ENCODE results near the gene ACSL6.

ACSL6 gene

DNA sequence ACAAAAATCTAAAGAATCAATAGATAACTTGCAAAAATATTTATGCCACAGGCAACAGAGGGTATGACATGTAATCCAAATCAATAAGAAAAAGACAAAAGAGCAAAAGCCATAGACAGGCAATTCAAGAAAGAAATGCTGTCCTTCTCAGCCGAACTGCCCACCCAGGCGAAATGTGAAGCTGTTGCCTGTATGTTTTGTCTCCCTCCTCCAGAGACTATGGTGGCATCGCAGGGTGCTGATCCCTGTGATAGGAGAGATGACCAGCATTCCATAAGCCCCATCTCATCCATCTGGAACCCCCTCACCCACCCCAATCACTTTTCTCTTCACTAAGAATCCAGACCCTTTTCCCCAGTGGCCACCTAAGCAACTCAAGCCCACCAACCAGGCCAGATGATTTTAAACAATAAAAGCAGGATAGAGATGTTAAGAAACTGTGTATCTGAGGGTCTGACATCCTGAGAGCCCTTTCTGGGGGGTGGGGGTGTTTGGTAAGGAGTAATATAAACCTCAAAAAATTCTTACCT is 5.3 kb upstream of the ACSL6 start:
- DNase-seq (ENCODE audit: low spot score) = no peak

DNA sequence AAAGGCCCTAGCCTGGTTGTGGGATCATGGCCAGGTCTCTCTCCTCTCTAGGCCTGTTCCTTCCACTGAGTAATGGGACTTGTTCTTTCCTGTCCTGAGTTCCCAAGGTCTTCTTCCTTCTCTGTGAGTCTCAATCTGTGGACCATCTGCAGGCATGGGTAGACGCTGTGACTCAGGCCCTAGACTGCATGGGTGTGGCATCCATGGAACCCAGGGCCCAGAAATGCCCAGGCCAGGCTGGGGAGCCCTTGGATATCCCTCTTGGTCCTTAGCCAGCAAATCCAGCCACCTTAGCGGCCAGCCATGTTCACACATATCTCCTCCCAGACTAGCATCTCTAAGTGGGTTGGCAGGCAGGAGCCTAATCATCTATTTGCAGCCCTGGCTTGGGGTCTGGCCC is 2.3 kb upstream of the ACSL6 start:
- no peak for DNase-seq (ENCODE audit: low spot score)

DNA sequence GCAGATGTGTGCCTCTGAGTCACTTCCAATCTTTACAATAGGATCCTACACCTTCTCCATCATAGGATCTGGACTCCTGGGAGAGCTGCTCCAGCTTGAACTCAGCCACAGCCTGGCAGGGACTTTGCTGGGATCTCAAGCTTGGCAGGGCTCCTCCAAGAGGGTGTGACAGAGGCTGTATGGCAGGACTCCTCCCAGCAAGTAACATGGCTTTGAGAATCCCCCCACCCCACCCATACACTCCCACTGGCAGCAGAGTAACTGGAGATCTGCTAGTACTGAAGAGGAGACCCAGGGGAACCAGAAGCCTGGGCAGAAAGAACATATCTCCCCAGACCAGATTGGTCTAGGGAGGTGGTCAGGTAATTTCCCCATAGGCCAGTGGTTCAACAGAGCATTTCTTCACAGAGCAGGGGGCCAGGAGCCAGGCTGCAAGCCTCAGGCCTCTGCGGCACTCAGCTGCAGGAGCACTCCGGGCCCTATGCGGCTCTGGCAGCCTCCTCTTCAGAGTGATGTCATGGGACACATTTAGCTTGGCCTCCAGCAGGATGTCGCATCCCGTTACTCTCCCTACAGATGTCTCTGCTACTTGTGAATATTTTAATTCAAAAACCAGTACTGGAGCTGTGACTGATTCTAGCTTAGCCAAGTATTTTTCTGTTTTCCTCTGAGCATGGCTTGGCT is 1.7 kb upstream of the ACSL6 start:
- no peak for DNase-seq (ENCODE audit: low spot score)

DNA sequence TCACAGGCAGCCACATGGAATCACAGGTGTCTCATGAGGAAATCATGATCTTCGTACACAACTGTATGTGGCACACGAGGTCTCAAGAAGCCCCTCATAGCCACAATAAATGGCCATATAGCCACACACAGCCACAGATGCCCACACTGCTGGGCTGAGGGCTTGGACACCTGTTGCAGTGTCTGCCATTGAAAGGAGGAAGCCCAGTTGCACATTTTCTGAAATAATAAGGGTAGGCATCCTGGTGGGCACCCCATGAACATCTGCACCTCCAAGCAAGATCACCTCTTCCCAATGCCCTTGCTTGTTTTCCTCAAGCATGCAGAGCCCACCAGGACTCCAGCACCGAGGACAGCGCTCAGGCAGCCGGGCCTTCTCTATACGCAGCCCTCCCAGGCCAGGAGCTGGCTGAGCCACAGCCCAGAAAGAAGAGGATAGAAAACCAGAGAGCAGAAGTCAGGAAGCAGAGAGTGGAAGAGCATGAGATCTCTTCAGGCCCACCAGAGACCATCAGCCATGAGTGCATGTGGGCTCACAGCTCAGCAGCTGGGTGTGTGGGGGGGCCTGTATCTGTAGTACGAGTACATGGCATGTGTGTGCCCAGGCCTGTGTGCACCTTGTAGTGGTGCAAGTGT is 1.0 kb upstream of the ACSL6 start:
- DNase-seq (ENCODE audit: low spot score) = no peak

DNA sequence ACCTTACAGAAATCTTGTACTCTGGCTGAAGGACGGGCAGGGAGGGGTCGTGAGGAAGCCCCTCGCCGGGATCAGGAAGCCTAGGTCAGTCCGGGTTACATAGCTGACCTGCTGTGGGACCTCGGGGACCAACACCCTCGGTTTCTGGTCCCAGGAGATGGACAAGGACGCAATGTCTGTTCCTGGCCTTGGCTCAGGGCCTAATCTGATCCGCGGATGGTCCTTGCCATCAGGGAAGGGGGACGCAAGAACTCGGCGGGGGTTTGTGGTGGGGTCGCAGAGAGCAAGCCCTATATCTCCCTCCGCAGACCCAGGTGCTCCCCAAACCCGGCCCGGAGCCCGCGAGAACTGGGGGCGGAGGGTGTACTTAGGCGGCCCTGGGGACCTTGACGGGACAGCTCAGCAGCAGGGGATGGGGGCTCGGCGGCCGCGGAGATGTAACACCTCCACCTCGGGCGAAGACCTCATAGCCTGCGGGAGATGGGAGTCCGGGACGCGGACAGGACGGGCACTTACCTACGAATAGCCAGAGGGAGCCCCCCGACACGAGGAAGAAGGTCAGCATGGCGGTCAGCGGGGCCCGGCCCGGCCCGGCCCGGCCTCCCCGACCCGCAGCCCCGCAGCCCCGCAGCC is 353 bp downstream of the ACSL6 start:
- no peak for DNase-seq (ENCODE audit: low spot score)

DNA sequence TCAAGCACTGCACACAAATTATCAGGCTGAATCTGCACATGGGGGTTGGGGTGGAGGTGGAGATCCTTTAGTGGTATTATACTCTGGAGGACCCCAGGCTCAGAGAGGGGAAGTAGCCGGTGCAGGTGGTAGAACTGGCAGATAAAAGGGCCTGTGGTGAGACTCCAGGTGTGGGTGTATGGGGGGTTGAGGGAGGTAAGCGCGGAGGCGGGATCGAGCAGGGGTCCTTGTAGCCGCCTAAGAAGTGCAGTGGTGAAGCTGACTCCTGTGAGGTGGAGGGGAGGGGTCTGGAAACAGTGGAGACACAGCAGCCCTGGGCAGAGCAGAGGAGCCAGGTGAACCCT is 841 bp downstream of the ACSL6 start:
- no peak for DNase-seq (ENCODE audit: low spot score)

DNA sequence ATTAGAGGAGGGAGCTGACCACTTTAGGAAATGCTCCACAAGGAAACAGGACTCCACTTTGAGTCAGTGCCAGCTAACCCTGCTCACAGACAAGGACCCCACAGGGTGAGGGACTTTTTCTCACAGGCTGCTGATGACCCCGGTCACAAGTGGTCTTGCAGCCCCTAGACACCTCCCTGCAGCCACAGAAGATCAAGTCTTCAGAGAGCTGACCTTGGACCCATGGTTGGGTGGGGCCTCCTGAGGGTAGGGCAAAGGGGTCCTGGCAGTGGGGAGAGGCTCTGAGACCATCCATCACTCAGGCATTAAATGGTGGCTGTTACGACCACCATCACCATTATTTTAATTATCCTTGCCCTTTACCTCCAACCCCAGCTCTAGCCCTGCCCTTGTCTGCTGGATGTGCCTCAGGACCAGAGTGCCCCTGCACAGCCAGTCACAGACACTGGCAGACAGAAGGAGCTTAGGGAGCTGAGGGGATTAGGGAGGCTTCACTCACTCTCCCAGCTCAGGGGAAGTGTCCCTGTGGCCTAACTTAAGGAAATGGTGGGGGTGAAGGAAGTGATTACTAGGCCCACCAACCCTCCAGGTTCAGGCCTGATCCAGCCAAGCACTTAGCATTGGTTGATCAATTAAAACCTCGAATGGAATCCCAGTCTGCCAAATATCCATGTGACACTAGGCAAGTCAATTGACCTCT is 1.6 kb downstream of the ACSL6 start:
- DNase-seq (ENCODE audit: low spot score) = no peak

DNA sequence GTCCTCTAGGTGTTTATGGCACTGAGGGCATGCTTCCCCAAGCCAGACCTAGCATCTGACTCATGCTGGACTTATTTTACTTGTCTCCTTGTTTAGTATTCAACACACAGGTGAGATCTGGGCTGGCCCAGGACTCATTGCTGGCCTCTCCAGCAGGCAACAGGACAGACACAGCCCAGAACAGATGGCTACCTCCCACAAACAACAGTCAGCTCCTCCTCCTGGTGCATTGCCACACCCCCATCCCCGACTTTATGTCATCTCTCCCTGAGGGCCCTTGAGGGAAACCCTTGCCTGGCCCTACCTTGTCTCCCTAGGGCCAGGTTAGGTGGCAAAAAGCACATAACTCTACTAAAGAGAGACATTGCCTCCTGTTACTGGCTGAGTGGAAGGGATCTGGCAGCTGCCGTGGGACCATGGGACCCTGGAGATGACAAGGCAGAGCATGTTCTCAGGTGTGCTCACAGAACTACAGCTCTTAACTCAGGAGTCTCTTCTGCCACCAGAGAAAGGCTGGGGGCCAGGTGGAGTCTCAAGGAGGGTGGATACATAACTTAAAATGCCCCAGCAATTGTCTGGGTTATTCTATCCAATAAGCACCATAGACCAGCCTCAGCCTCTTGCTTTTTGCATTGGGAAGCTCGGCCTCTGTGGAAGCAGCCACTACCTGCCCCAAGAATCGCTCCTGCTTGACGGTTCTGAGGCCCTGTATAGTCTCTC is 2.3 kb downstream of the ACSL6 start:
- no peak for DNase-seq (ENCODE audit: low spot score)

DNA sequence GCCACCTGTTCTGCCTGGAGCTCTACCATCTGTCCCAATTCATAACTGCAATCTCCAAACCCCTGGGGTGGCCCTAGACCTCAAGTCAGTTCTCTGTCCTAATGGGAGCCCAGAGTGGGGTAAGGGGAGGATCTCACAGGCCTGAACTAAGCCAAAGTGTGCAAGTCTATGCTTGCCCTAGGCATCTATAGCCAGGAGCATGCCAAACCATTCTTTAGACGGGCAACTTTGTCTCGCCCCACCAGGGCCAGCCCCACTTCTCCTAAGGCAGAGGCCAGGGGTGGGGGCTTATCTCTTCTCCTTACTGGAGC is 3.3 kb downstream of the ACSL6 start:
- DNase-seq (ENCODE audit: low spot score) = no peak

DNA sequence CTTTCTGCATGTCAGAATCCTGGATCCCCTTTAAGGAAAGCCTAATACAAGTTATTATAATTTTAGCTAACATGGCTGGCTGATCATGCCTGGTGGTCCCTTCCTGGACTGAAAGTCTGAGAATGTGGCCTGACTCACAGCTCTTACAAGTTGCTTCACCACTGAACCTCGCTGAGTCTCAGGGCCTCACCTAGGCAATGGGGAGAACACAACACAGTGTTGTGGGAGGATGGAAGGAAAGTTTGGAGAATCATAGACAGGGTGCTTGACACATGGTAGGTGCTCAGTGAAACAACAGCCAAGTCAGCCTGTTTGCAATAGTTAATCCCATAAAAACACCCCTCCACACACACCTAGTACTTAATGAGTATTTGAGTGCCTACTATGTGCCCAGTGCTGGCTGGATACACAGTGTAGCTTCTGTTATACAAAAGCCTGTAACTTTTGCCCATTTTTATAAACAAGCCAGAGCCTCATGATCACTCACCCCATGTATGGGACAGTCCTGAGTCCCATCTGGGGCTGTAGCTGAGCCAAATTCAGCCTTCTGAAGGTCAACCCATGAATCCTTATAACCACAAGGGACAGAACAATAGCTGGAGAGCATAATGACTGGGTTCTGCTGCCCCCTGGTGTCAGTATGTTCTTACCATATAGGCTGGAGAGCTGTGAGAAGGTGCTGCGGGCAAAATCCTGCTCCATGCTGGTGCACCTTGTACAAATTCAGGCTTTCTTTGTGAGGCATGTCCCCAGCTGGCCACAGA is 3.9 kb downstream of the ACSL6 start:
- DNase-seq (ENCODE audit: low spot score) = peak; percentile 49

DNA sequence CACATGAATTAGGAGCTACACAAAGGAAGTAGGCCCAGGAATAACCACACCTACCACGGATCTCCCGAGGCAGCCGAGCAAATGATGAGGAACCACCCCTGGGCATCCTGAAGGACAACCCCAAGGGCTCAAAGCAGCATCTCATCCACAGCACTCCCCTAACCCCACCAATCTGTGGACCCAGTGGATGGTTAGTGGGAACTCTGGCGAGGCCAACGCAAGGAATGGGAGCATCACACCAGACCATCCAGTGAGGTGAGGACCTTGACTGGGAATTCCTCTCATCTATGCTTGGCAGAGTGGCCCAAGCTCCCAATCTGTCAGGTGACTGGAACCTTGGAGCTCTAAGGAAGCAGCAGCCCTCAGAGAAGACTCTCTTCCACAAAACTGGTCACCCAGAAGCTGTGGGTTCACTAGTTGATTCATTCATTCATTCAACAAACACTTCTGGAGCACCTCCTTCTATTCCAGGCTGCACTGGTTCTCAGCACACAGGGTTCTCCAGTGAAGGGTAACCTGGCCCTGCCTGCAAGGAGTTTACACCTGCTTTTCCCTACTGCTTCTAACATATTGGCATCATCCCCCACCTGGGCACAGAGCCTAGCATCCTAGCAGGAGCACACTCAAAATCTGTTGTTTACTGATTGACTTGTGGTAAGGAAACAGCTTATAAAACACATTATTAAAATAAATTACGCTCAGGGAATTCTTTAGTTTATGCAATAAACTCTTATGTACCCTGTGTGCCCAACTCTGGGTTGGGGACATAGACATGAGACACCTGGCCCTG is 4.9 kb downstream of the ACSL6 start:
- no peak for DNase-seq (ENCODE audit: low spot score)

DNA sequence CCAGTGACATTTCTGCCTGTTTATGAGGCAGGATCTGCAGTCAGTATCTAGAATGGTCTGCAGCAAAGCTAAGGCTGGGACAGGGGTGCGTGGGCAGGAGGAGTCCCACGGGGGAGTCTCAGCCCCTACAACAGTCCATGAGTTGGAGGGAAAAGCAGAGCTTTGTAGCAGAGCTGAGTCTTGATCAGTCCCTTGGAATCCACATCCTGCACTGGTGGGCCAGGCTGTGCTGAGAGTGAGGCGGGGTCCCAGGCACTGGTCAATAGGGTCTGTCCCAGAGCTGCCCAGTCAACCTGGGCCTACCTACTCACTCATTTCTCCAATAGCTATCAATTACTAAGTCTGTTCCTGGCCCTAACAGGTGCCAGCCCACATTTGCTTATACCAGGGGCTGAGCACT is 5.9 kb downstream of the ACSL6 start:
- DNase-seq (ENCODE audit: low spot score) = no peak

DNA sequence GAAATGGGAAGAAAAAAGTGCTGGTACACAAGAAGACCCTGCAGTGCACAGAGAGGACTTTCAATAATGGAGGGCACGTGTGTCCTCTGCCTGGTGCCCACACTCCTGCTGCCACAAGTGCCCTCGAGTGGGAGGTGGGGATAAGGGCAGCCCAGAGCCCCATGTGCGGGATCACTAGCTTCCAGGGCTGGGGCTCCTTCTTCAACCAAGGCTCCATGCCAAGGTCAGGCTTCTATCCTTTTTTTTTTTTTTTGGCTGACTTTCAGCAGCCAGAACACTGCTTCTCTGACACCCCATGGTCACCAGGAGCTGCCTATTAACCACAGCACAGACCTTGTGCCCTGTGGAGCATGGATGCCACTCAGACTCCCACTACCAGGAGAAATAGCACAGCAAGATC is 7.5 kb downstream of the ACSL6 start:
- DNase-seq (ENCODE audit: low spot score) = no peak

DNA sequence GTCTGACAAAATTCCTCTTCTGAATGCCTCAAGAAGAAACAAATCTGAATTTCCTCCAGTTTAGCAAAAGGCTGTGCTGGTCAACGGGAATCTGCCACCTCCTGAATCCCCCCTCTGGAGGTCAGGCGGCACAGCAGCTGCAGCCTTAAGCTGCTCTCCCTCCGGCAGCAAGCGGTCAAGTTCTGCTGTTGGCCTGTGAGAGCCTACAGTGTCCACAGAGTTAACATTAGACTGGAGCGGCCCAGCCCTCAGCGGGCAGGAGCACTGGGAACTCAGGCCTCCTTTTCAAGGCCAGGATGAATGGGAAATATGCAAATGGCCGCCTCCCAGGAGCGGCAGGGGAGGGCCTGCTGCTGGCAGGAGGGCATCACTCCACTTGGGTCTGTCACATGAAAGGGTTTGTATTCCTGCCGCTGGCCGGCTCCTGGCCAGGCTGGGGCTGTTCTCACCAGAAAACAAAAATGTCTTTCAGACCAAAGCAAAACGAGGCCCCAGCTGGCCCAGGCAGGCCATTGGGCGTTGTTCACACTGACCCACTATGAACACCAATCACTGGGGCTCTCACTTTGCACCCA is 8.2 kb downstream of the ACSL6 start:
- DNase-seq (ENCODE audit: low spot score) = no peak

DNA sequence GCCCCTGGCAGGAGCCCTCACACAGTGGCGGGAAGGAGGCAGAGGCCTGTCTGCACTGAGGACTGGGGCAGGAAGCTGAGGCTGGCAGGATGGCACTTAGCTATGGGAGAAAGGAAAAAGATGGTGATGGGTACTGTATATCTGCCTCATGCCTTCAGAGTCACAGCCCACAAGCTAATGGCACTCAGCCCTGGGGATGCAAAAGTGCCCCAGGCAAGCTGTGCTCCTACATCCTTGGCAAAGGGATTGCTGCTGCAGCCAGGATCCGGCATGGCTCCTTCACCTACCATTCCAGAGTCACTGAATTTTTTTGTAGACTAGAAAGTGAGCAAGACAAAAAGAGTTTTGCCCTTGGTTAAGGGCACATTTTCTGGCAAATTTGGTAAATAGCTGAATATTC is 8.7 kb downstream of the ACSL6 start:
- DNase-seq (ENCODE audit: low spot score) = no peak

DNA sequence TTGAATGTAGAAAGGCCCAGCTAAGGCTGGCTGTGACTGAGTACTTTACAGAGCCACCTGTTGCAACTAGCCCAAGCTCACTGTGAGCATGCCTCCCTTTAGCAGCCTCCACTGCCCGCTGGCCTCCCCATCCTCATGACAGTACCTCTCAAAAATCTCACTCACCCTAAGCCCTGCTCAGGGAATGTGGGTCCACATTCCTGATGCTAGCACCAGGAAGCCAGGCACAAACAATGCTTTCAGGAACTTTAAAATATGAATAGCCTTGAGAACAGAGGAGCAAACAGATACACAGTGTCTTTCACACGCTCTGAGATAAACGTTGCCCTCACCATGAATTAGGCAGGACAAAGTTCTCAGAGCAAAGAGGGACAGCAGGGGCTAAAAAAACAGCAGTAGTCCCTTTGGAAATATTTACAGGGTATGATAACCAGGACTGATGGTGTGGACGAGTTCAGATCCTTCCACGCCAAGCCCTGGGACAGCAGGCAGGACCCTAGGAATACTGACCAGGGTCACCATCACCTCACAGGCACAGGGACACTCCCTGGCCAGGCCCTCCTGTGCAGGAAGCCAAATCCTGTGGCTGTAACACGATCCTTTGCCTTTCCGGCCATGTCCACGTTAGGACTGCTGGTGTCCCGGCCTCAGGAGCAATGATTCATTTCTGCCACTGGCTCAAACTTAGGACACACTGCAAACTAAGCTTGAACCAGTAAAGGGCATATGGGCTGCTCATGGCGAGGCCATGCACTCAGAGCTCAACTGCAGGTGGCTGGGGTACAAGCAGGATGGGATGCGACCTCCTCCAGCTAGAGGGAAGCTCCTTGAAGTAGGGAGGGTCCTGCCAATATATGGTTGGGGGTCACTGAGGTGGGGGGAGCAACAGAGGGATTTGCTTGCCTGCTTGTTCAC is 9.6 kb downstream of the ACSL6 start:
- no peak for DNase-seq (ENCODE audit: low spot score)

DNA sequence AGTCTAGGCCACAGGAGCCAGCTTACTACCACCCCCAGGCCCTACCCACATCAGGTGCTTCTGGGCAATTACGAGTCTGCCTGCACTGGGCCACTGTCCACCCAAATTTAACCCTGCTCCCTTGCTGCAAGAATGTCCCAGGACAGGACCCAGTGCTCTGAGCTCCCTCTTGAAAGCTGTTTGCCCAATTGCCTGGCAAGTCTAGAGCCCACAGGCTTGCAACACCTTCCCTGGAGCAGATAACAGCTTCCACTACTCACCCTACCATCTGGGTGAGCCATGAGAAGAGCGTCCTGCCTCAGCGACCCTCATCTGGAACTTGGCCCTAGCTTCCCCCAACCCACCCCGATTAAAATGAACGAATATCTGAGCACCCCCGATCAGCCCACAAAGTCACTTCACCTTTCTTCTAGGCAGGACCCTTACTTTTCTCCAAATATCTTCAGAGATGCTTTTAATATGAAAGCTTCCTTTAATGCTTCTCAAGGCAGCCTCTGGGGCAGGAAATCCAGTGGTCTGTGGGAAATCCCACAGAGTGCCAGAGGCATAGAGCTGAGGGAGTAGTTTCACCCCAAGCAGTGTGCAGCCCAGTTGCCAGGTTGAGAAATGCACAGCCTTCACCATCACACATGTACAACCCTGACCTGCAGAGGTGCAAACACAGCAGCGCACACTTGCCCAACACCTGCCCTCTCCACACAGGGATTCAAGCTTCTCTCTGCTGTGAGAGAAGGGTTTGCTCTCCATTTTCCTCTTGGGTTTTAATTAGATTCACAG is 10.6 kb downstream of the ACSL6 start:
- no peak for DNase-seq (ENCODE audit: low spot score)

DNA sequence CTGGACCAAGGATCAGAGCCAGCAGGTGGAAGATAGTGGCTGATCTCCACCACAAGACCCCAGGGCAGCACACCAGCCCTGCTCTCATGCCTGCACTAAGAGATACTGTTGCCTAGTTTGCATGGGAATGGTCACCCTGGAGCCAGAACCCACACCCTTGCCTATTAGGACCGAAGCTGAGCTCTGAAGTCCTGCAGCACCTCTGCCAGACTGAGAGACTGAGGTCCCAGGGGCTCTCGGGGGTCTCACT is 11.3 kb downstream of the ACSL6 start:
- DNase-seq (ENCODE audit: low spot score) = no peak

All from germinal center (tissue), 1 donor.